ENCODE data around the gene IKBKG. TPM values are rescaled to one million over a fixed set of nuclear protein-coding genes. Genes with fewer than 3 reads are reported as not detected.
"Not testable (repeated sequence)": the region's sequence is repeated elsewhere in the genome, so short reads cannot be mapped to it uniquely, and the experiment has no call there.

Gene IKBKG
- total and polyA plus RNA-seq, 2 of the 4 experiments (the other 2 are of a cell fraction), result 16.5 to 38.2 TPM

DNA sequence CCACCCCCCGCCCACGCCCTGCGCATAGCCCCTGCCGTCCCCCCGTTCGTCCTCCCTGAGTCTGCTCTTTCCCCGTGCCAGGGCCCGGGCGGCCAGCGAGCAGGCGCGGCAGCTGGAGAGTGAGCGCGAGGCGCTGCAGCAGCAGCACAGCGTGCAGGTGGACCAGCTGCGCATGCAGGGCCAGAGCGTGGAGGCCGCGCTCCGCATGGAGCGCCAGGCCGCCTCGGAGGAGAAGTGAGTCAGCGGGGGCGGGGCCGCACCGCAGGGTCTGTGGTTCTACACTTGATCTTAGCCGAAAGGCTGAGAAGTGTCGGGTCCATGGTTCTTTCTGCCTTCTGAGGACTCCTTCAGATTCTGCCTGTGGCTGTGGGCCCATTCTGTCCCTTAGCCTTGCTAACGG lies 12.9 kb downstream of the IKBKG start:
- H4K91ac ChIP-seq (ENCODE audit: insufficient read depth, low read depth, low read length); H2BK15ac ChIP-seq (ENCODE audit: low read depth, low read length); H3K23ac ChIP-seq (ENCODE audit: low read depth, low read length); H3K4me2 ChIP-seq (ENCODE audit: low read depth, low read length); H3K4me3 ChIP-seq (ENCODE audit: insufficient read depth, low read depth, low read length); H3K9ac ChIP-seq (ENCODE audit: low read depth, low read length); H2AFZ ChIP-seq (replicated peaks; ENCODE audit: low read length, poor library complexity); H3K14ac ChIP-seq (replicated peaks; ENCODE audit: low read depth, low read length); H3K36me3 ChIP-seq (ENCODE audit: control insufficient read depth, insufficient read depth, low read length); H3K4me1 ChIP-seq (ENCODE audit: control insufficient read depth, insufficient read depth, low read length); H4K20me1 ChIP-seq (ENCODE audit: insufficient read depth, low read length); CTCF ChIA-PET; H3K18ac ChIP-seq (ENCODE audit: low read depth, low read length); intact Hi-C loops (cut with micrococcal nuclease); dilution Hi-C loops (cut with HindIII; ENCODE audit: low sequenced_read_pairs, unreplicated experiment); H4K8ac ChIP-seq (ENCODE audit: low read depth in 2 of 2, low read length in 2 of 2); H3K56ac ChIP-seq (ENCODE audit: extremely low read depth, insufficient read depth, low read length); H3K4ac ChIP-seq (ENCODE audit: low read depth, low read length); H3K9me1 ChIP-seq (ENCODE audit: insufficient read depth, low read length); in situ Hi-C loops (cut with MboI; ENCODE audit: low sequenced_read_pairs); H2BK120ac ChIP-seq (ENCODE audit: low read depth, low read length); H2AK9ac ChIP-seq (replicated peaks; ENCODE audit: low read depth, low read length, poor library complexity); H3K79me1 ChIP-seq (ENCODE audit: low read depth in 1 of 2, low read length in 2 of 2); POLR2A ChIA-PET (ENCODE audit: unreplicated experiment); DNase-seq; H3K27me3 ChIP-seq (ENCODE audit: control insufficient read depth, insufficient read depth, low read length); H2BK5ac ChIP-seq (ENCODE audit: low read depth, low read length, poor library complexity, severe bottlenecking); H2AK5ac ChIP-seq (ENCODE audit: low read depth, low read length); H3K27ac ChIP-seq (ENCODE audit: insufficient read depth, low read length); BruUV-seq (replicated peaks); H3K9me3 ChIP-seq (ENCODE audit: control insufficient read depth, insufficient read depth, low read length); H4K5ac ChIP-seq (ENCODE audit: low read depth, low read length); H2BK20ac ChIP-seq (ENCODE audit: low read depth, low read length): not testable (repeated sequence)
- ATAC-seq (ENCODE audit: low read depth), result 0 out of 2 replicates have a peak, but pooled peaks have one; percentile 12
- no CpG with 5 or more reads among the region's 31 CpGs for WGBS, 2 experiments (ENCODE audit: extremely low coverage in 2 of 2, insufficient read length in 1 of 2)

DNA sequence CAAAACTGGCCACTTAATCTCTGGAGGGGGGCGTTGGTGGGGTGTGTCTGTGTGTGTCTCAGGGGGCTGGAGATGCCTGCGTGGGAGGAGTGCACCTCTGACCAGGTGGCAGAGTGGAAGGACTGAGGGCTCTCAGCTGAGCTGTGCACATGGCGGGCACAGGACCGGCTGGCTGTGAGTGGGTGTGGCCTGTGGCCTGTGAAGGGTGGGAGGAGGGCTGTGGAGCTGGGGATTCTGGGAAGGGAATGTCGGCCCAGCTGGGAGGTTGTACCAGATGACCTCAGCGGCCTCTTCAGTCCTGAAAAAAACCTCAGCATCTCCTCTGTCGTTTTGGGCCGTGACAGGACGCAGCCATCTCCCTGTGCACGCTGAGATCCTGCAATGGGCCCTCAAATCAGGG lies 14.9 kb downstream of the IKBKG start:
- ATAC-seq (ENCODE audit: low read depth), result peak; percentile 78
- POLR2A ChIA-PET (ENCODE audit: unreplicated experiment); BruUV-seq (replicated peaks); H3K4ac ChIP-seq (ENCODE audit: low read depth, low read length); H3K18ac ChIP-seq (ENCODE audit: low read depth, low read length); H3K14ac ChIP-seq (replicated peaks; ENCODE audit: low read depth, low read length); H3K36me3 ChIP-seq (ENCODE audit: control insufficient read depth, insufficient read depth, low read length); H4K91ac ChIP-seq (ENCODE audit: insufficient read depth, low read depth, low read length); H4K20me1 ChIP-seq (ENCODE audit: insufficient read depth, low read length); H3K27ac ChIP-seq (ENCODE audit: insufficient read depth, low read length); H3K56ac ChIP-seq (ENCODE audit: extremely low read depth, insufficient read depth, low read length); H2BK5ac ChIP-seq (ENCODE audit: low read depth, low read length, poor library complexity, severe bottlenecking); H2AK9ac ChIP-seq (replicated peaks; ENCODE audit: low read depth, low read length, poor library complexity); H4K8ac ChIP-seq (ENCODE audit: low read depth in 2 of 2, low read length in 2 of 2); H3K27me3 ChIP-seq (ENCODE audit: control insufficient read depth, insufficient read depth, low read length); H2BK20ac ChIP-seq (ENCODE audit: low read depth, low read length); H3K4me2 ChIP-seq (ENCODE audit: low read depth, low read length); H3K9me1 ChIP-seq (ENCODE audit: insufficient read depth, low read length); H2BK15ac ChIP-seq (ENCODE audit: low read depth, low read length); in situ Hi-C loops (cut with MboI; ENCODE audit: low sequenced_read_pairs); H2AFZ ChIP-seq (replicated peaks; ENCODE audit: low read length, poor library complexity); intact Hi-C loops (cut with micrococcal nuclease); CTCF ChIA-PET; H2AK5ac ChIP-seq (ENCODE audit: low read depth, low read length); H4K5ac ChIP-seq (ENCODE audit: low read depth, low read length); H3K9ac ChIP-seq (ENCODE audit: low read depth, low read length); H2BK120ac ChIP-seq (ENCODE audit: low read depth, low read length); DNase-seq; H3K9me3 ChIP-seq (ENCODE audit: control insufficient read depth, insufficient read depth, low read length); H3K4me3 ChIP-seq (ENCODE audit: insufficient read depth, low read depth, low read length); H3K23ac ChIP-seq (ENCODE audit: low read depth, low read length); H3K79me1 ChIP-seq (ENCODE audit: low read depth in 1 of 2, low read length in 2 of 2); dilution Hi-C loops (cut with HindIII; ENCODE audit: low sequenced_read_pairs, unreplicated experiment); H3K4me1 ChIP-seq (ENCODE audit: control insufficient read depth, insufficient read depth, low read length): not testable (repeated sequence)
- WGBS, 2 experiments (ENCODE audit: extremely low coverage in 2 of 2, insufficient read length in 1 of 2), result no CpG with 5 or more reads among the region's 10 CpGs
